Effector memory CD4-positive, alpha-beta T cell (primary cell): ENCODE results near the gene CHRNA3.

Experiments
- DNase-seq, 3 donors: peaks; one replicate each; pipeline ENCODE4 v3.0.0-alpha.2; 2020
- H3K27ac ChIP-seq: 2 replicates; pipeline ENCODE4 v1.7.0; 2013; ENCODE audit warnings: mild to moderate bottlenecking, low read length, moderate library complexity; ENCODE audit not compliant: insufficient read depth, poor library complexity, severe bottlenecking
- H3K27me3 ChIP-seq: replicated peaks from 2 replicates; pipeline ENCODE4 v1.7.0; 2013; ENCODE audit warnings: mild to moderate bottlenecking, low read length; ENCODE audit not compliant: insufficient read depth, control insufficient read depth, poor library complexity, severe bottlenecking
- H3K36me3 ChIP-seq: 2 replicates; pipeline ENCODE4 v1.7.0; 2013; ENCODE audit warnings: mild to moderate bottlenecking, low read length, moderate library complexity; ENCODE audit not compliant: control insufficient read depth, insufficient read depth
- H3K4me1 ChIP-seq: 2 replicates; pipeline ENCODE4 v1.7.0; 2013; ENCODE audit warnings: low read length, mild to moderate bottlenecking; ENCODE audit not compliant: control insufficient read depth, insufficient read depth, poor library complexity, severe bottlenecking
- H3K4me3 ChIP-seq: 2 replicates; pipeline ENCODE4 v1.7.0; 2013; ENCODE audit warnings: low read length, low read depth, mild to moderate bottlenecking; ENCODE audit not compliant: insufficient read depth, poor library complexity, severe bottlenecking
- H3K9me3 ChIP-seq: 2 replicates; pipeline ENCODE4 v1.7.0; 2013; ENCODE audit warnings: mild to moderate bottlenecking, low read length, moderate library complexity; ENCODE audit not compliant: control insufficient read depth

The CHRNA3 gene

DNA sequence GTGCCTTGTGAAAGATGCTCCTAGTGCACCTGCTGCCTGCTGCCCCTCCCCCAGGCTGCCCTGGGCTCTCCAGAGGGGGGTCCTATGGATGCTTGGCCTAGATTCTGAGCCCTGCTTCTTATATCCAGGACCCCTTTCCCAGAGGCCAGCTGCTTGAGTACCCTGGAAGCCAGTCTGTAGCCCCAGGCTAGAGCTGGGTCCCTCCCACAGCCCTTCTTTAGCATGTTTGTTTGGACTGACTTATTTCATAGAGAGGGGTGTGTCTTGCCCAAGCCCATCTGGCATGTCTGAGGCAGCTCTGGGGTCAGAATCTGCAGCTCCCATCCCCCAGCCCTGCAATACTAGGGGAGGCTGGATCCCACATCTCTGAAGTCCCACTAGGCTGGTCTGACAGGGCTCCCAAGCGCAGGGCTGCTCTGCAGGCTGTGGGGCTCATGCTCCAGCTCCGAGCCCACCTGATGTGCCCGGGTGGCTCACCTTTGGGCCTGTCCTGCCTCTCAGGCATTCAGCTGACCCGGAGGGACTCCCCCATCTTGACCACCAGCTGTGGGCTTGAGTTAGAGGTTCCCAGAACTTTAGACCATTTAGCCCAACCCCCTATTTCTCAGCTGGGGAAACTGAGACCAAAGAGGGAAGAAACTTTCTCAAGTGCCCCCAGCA lies 17.1 kb upstream of the CHRNA3 start:
- no peak for DNase-seq
- peaks cover 10% of the 10 kb centered on the region for H3K4me1 ChIP-seq
- peaks cover 4% of the 10 kb centered on the region for H3K9me3 ChIP-seq
- H3K27ac ChIP-seq: no peak overlapping the region
- H3K4me3 ChIP-seq: no peak overlapping the region
- H3K27me3 ChIP-seq: peaks cover 10% of the 10 kb centered on the region
- H3K36me3 ChIP-seq: no peaks in the 10 kb centered on the region

DNA sequence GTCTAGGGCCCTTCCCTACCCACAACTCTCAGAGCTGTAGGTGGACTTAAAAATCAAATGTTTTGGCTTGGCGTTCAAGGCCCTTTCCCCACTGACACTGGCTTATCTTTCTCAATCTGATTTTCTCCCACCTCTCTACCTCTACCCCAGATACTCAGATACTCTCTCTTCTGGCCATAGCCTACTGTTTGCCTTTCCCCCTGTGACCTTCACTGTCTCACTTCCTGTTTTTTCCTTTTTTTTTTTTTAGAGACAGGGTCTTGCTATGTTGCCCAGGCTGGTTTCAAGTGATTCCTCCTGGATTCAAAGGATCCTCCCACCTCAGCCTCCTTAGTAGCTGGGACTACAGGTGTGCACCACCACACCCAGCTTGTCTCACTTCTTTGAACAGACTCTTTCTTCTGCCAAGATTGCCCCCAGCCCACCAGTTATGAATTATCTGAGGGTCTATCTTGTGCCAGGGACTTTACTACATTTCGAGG lies 15.6 kb upstream of the CHRNA3 start:
- no peak overlapping the region for H3K4me3 ChIP-seq
- H3K27me3 ChIP-seq: peaks cover 10% of the 10 kb centered on the region
- no peak overlapping the region for H3K27ac ChIP-seq
- H3K4me1 ChIP-seq: peaks cover 10% of the 10 kb centered on the region
- peaks cover 6% of the 10 kb centered on the region for H3K9me3 ChIP-seq
- no peaks in the 10 kb centered on the region for H3K36me3 ChIP-seq
- DNase-seq: no peak

DNA sequence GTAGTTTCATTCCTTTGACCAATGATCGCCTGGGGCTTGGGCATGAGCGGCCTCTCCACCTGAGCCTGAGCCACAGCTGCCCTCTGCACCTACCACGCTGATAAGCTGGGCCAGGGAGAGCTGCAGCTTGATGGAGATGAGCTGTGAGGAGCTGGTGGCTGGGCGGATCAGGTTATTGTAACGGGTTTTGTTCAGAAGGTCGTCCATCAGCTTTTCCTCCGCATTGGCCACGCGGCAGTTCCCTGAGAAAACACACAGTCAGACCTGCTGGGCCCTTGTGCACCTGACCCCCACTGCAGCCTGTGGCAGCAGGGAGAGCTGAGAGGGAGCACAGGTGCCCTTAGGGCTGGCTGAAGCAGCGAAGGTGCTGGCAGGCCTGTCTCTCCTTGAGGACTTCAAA lies 14.6 kb upstream of the CHRNA3 start:
- Histone ChIP-seq H3K9me3 (peaks cover 6% of the 10 kb centered on the region), H3K36me3 (no peaks in the 10 kb centered on the region), H3K27ac (no peak overlapping the region), H3K27me3 (peaks cover 7% of the 10 kb centered on the region), H3K4me1 (peaks cover under 1% of the 10 kb centered on the region), H3K4me3 (no peak overlapping the region)
- no peak for DNase-seq

DNA sequence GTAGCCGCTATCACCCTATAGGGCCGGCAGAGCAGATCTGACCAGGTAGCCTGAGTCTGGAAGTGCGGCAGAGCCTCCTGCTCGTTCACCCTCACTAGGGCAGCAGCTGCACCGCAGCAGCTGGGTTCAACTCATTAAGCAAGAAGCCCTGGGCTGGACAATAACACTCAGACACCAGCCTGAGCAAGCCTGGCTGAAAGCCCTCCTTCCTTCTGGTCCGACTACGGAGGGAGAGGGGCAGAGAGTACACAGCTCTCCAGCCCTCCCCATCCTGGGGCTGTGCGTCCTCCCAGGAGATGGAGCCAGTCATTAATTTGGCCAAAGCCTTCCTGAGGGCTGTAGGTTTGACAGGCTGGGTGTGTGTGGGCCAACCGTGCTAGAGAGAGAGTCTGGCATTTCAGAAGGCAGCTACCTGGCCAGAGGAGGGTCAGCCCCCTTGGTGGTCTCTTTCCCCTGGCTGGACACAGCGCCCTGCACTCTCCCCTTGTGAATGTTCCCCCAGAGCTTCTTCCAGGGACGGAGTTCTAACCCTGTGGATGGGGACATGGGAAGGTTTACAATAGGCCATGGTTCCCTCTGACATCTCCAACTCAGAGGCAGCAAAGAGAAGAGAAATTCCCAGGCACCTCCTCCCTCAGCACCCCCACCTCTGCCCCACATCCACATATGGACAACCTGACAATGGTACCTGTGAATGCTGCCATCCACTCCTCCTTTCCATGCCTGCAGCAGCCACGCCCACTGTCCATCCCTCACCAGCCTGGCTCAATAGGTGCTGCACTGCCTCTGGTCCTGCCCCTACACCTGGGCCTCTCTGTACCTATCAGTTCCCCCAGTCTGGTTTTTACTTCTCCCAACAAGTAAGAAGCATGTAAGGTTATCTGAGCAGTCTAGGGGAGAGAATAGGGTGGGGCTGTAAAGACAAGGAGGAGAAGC lies 13.7 kb upstream of the CHRNA3 start:
- Histone ChIP-seq H3K27ac (no peak overlapping the region), H3K9me3 (peaks cover 6% of the 10 kb centered on the region), H3K36me3 (no peaks in the 10 kb centered on the region), H3K4me1 (no peaks in the 10 kb centered on the region), H3K4me3 (no peak overlapping the region), H3K27me3 (no peaks in the 10 kb centered on the region)
- DNase-seq: no peak

DNA sequence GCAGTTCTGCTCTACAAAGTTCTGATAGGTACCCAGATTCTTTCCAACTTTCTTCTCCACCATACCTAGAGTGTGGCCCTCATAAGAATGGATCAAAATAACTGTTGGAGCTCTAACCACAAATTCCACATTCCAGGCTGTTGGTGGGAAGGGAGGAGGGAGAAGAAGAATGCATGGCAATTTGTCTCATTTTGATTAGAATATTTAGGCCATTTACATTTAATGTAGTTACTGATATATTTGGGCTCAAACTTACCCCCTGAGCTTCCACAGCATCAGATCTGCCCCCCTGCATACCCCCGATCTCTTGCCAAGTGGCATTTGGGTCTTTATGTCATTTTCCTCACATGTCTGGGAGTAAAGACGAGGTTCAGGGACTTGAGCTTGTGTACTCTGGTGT lies 12.6 kb upstream of the CHRNA3 start:
- Histone ChIP-seq H3K4me3 (no peak overlapping the region), H3K27me3 (no peaks in the 10 kb centered on the region), H3K36me3 (no peaks in the 10 kb centered on the region), H3K4me1 (no peaks in the 10 kb centered on the region), H3K9me3 (peaks cover 6% of the 10 kb centered on the region), H3K27ac (no peak overlapping the region)
- DNase-seq: no peak

DNA sequence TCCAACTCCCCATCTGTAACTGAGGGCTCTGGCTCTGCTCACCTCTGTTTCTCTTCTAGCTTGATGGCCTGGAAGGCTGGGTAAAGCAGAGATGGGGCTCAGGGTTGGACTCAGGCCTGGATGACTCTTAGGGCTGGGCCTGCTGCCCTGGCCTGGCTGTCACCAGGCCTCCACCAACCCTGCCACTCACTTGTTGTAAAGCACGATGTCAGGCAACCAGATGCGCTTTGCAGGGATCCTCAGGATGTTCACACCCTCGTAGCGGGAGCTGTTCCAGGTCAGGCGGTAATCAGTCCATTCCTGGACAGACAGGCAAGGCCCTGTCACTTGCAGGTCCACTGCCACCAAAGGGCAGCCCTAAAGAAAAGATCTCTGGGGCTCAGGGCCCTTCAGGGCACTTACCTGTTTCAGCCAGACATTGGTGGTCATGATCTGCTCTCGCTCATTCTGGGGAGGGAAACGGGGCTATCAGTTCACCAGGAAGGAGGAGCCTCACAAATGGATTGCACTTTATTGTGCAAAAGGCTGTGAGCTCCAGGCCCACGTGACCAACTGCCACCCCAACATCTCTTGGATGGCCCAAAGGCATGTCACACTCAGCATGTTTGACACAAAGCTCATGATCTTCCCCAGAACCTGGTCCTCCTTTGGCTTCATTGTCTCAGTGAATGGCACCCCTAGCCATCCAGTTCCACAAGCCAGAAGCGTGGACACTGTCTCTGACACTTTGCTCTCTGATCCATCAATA lies 10.3 kb upstream of the CHRNA3 start:
- no peak overlapping the region for H3K4me3 ChIP-seq
- H3K4me1 ChIP-seq: no peaks in the 10 kb centered on the region
- H3K27me3 ChIP-seq: no peaks in the 10 kb centered on the region
- H3K27ac ChIP-seq: no peak overlapping the region
- H3K9me3 ChIP-seq: peaks cover 6% of the 10 kb centered on the region
- H3K36me3 ChIP-seq: no peaks in the 10 kb centered on the region
- DNase-seq: no peak

DNA sequence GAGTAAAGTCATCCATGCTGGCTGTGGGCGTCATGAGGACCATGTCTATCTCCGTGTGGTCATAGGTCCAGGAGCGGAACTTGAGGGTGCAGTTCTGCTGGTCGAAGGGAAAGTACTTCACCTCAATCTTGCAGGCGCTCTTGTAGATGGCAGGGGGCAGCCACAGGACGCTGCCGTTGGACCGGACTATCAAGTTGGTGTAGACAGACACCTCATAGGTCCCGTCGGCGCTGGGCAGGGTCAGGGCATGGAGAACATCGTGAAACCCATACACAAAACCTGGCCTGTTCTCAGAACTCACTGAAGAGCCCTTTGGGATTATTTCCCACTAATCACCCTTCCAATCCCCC lies 8.9 kb upstream of the CHRNA3 start:
- H3K9me3 ChIP-seq: peaks cover 6% of the 10 kb centered on the region
- no peak overlapping the region for H3K27ac ChIP-seq
- no peaks in the 10 kb centered on the region for H3K4me1 ChIP-seq
- H3K4me3 ChIP-seq: no peak overlapping the region
- H3K27me3 ChIP-seq: no peaks in the 10 kb centered on the region
- no peaks in the 10 kb centered on the region for H3K36me3 ChIP-seq
- no peak for DNase-seq

DNA sequence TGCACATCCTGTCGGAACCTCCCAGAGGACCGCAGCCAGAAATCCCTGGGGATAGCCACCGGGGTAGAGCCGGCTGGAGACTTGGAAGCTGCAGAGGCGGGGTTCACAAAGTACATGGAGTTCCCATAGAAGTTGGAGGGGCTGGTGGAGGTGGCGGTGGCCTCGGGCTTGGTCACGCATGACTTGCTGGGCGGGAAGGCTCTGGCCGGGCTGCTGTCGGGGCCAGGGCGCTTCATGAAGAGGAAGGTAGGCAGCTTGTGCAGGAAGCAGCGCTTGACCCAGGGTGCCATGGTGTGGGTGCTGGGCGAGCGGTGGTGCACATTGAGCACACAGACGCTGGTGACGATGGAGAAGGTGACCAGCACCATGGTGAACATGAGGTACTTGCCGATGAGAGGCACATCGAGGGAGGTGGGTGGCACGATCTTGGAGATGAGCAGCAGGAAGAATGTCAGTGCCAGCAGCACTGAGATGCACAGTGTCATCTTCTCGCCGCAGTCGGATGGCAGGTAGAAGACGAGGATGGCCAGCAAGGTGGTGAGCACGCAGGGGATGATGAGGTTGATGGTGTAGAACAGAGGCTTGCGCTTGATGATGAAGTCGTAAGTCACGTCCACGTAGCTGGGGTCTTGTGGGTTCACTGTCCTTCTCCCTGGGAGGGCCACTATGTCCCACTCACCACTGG lies 8.4 kb upstream of the CHRNA3 start:
- no peaks in the 10 kb centered on the region for H3K27me3 ChIP-seq

DNA sequence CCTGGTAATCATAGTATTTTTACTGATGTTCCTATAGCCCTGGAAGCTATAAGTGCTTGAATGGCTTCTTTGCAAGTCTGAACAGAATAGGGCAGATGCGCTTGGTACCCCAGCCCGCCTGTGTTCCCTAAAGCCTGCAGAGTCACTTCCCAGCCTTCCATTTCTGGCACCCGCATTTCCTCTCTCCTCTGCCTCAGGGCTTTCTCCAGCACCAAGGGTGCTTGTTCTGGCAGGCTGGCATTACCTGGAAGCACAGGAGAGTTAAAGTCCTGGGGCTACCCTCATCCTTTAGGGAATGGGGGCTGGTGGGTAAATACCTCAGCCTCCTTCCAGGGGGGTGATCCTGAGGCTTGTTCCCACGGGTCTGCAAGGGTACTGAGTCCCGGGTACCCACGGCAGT lies 7.4 kb upstream of the CHRNA3 start:
- DNase-seq: no peak
- no peak overlapping the region for H3K27ac ChIP-seq
- H3K4me3 ChIP-seq: no peak overlapping the region
- H3K36me3 ChIP-seq: no peaks in the 10 kb centered on the region
- H3K4me1 ChIP-seq: no peaks in the 10 kb centered on the region
- H3K27me3 ChIP-seq: peaks cover 4% of the 10 kb centered on the region
- peaks cover 5% of the 10 kb centered on the region for H3K9me3 ChIP-seq

More for the DNA sequence above, 8.4 kb upstream of the CHRNA3 start:
- no peak overlapping the region for H3K4me3 ChIP-seq
- H3K36me3 ChIP-seq: no peaks in the 10 kb centered on the region
- peaks cover 6% of the 10 kb centered on the region for H3K9me3 ChIP-seq
- H3K4me1 ChIP-seq: no peaks in the 10 kb centered on the region
- DNase-seq: no peak
- H3K27ac ChIP-seq: no peak overlapping the region
